Peyer's patch (tissue), 4 donors: Measurements from ENCODE around the gene CLEC2D. TPM values are rescaled to one million over a fixed set of nuclear protein-coding genes. Genes with fewer than 3 reads are reported as not detected.
A peak's percentile ranks its signal among the peaks of the same experiment; 100 is the strongest.
"Not testable (repeated sequence)": the region's sequence is repeated elsewhere in the genome, so short reads cannot be mapped to it uniquely, and the experiment has no call there.

ENCODE experiments used
- DNase-seq, 3 donors: peaks; one replicate each; pipeline ENCODE4 v3.0.0-alpha.2; 2017 to 2019
- H3K27ac ChIP-seq, 4 donors: fragments of 200-600 bp; sonication (generic); one replicate each; pipeline ENCODE4 v1.5.1; 2016 to 2019
- H3K27me3 ChIP-seq, 2 donors: fragments of 200-600 bp; sonication (generic); one replicate each; pipeline ENCODE4 v1.5.1; 2019
- H3K36me3 ChIP-seq, 3 donors: fragments of 200-600 bp; sonication (generic); one replicate each; pipeline ENCODE4 v1.5.1; 2016 to 2019
- H3K4me1 ChIP-seq, 4 donors: fragments of 200-600 bp; sonication (generic); one replicate each; pipeline ENCODE4 v1.5.1; 2016 to 2019
- H3K4me3 ChIP-seq, 4 donors: fragments of 200-600 bp; sonication (generic); 1 replicate in 3 of 4; 2 replicates in 1 of 4; pipeline ENCODE4 v1.5.1; 2016 to 2019; ENCODE audit warnings: mild to moderate bottlenecking in 1 of 4
- H3K9me3 ChIP-seq, 4 donors: fragments of 200-600 bp; sonication (generic); one replicate each; pipeline ENCODE4 v1.5.1; 2016 to 2019; ENCODE audit warnings: mild to moderate bottlenecking in 1 of 4
- POLR2A ChIP-seq, 2 donors: fragments of 450-650 bp; IDR thresholded peaks; one replicate each; pipeline ENCODE4 v1.5.1; 2017; ENCODE audit warnings: antibody characterized with exemption in 2 of 2, mild to moderate bottlenecking in 2 of 2, moderate library complexity in 2 of 2
- total RNA-seq, 4 donors: library from RNA; depleted of rRNA; stranded (reverse); fragments of >200 nt; gene quantifications; one replicate each; pipeline ENCODE4 v1.1.0, GENCODE V29; 2016
- TF ChIP-seq, protein P1 (sequence below), 6 experiments: fragments of 450-650 bp in 4 of 6; fragments of 200-600 bp in 2 of 6; sonication (generic) in 1 of 6; IDR thresholded peaks; one replicate each; pipeline ENCODE4 v1.5.1; 2017 to 2019; ENCODE audit warnings: antibody characterized with exemption in 6 of 6, mild to moderate bottlenecking in 3 of 6, moderate library complexity in 1 of 6

CLEC2D gene
- total RNA-seq, 4 donors from 2014 or later = 6.4 to 140 (median 12.1) TPM

- TF ChIP-seq, protein P1, sequence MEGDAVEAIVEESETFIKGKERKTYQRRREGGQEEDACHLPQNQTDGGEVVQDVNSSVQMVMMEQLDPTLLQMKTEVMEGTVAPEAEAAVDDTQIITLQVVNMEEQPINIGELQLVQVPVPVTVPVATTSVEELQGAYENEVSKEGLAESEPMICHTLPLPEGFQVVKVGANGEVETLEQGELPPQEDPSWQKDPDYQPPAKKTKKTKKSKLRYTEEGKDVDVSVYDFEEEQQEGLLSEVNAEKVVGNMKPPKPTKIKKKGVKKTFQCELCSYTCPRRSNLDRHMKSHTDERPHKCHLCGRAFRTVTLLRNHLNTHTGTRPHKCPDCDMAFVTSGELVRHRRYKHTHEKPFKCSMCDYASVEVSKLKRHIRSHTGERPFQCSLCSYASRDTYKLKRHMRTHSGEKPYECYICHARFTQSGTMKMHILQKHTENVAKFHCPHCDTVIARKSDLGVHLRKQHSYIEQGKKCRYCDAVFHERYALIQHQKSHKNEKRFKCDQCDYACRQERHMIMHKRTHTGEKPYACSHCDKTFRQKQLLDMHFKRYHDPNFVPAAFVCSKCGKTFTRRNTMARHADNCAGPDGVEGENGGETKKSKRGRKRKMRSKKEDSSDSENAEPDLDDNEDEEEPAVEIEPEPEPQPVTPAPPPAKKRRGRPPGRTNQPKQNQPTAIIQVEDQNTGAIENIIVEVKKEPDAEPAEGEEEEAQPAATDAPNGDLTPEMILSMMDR (IDR thresholded peaks at IDR 0.05) = no peak
- no peak for TF ChIP-seq POLR2A (IDR thresholded peaks at IDR 0.05)
- no peaks in the 10 kb centered on the region for H3K4me1 ChIP-seq
- H3K27ac ChIP-seq = peak overlapping the region; percentile 28 to 78 (median 60)
These were observed 61.9 kb downstream of the CLEC2D start for GRCh38 chr12:9731393-9731792.

DNA sequence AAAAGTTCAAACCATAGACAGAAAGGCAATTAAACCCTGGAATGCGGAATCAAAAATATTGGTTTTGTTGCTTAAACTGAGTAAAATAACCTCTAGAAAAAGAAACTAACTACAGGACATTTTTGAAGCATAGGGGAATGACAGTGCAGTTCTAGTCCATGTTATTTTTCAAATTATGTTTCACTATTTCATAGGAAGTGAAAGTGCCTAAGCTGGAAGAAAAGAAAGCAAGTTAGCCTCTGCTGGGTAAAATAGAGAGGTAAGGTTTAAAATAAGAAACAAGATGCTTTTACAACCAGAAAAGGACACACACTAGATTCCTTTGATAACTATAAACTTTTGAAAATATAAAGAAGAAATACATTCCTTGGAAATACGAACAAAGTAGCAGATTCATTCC, 62.3 kb downstream of the CLEC2D start:
- TF ChIP-seq POLR2A (IDR thresholded peaks at IDR 0.05) = no peak
- TF ChIP-seq, protein P1 (IDR thresholded peaks at IDR 0.05) = no peak
- Histone ChIP-seq H3K27ac (peak overlapping the region; percentile 29 to 78 (median 60)), H3K4me1 (no peaks in the 10 kb centered on the region), H3K27me3 (no peaks in the 10 kb centered on the region), H3K36me3 (no peaks in the 10 kb centered on the region), H3K4me3 (peak overlapping the region in 2 of 4 donors; percentile 19 to 26), H3K9me3 (no peaks in the 10 kb centered on the region)
- DNase-seq = no peak

More at GRCh38 chr12:9731393-9731792, 61.9 kb downstream of the CLEC2D start:
- Histone ChIP-seq H3K9me3 (no peaks in the 10 kb centered on the region), H3K36me3 (no peaks in the 10 kb centered on the region), H3K4me3 (peak overlapping the region in 2 of 4 donors; percentile 7 to 26), H3K27me3 (no peaks in the 10 kb centered on the region)
- DNase-seq = no peak

DNA sequence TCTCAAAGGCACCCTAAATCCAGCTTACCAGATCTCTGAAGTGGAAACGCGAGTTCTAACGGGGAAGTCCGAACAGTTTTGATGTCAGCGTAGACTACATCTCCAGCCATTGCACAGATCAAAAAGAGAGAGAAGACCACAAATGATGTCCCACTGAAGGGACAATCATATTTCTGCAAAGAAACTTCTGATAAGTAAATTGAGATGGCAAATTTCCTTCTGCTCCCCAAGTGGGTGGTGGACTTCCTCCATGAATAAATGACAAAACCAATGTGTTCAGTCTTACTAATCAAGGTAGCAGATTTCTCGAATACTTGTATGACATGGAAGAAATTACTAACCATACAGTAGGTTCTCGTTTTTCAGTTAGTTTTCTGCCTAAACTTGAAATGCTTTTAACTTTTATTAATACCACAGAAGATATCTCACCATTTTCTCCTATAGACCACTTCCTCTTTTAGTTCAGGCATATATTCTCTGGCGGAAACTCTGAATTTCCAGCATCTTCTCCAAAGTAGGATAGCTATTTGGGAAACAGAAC, 63.5 kb downstream of the CLEC2D start, which contains the start of gene CLECL1:
TSS of gene CLECL1 (minus strand) at position 177 of the 541 bp plus-strand sequence.
- no peaks in the 10 kb centered on the region for H3K36me3 ChIP-seq
- peak within 1 kb of the TSS in 3 of 4 donors; percentile 29 to 78 (median 69) for H3K27ac ChIP-seq
- no peaks in the 10 kb centered on the region for H3K27me3 ChIP-seq
- DNase-seq = no peak
- H3K4me3 ChIP-seq = peak within 1 kb of the TSS in 2 of 4 donors; percentile 19 to 26
- TF ChIP-seq, protein P1 (IDR thresholded peaks at IDR 0.05) = no peak
- no peak for TF ChIP-seq POLR2A (IDR thresholded peaks at IDR 0.05)
- H3K4me1 ChIP-seq = peaks cover 0 to 3% (median 0%) of the 10 kb centered on the region in 4 donors
- H3K9me3 ChIP-seq = no peaks in the 10 kb centered on the region

DNA sequence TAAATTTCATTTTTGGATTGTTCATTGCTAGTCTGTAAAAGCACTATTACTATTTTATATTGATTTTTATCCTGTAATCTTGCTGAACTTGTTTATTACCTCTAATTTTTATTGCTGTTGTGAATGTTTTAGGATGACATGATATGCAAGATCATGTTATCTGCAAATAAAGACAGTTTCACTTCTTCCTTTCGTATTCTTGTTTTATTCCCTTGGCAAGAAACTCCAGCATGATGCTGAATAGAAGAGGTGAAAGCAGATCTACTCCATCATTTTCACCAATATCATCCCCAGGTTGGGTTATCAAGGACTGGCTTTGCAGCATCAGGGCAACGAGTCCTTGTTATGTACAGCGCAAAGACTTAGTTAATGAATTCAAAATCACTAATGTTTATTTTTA, 66.1 kb downstream of the CLEC2D start:
- H3K4me1 ChIP-seq = peaks cover 0 to 3% (median 0%) of the 10 kb centered on the region in 4 donors

DNA sequence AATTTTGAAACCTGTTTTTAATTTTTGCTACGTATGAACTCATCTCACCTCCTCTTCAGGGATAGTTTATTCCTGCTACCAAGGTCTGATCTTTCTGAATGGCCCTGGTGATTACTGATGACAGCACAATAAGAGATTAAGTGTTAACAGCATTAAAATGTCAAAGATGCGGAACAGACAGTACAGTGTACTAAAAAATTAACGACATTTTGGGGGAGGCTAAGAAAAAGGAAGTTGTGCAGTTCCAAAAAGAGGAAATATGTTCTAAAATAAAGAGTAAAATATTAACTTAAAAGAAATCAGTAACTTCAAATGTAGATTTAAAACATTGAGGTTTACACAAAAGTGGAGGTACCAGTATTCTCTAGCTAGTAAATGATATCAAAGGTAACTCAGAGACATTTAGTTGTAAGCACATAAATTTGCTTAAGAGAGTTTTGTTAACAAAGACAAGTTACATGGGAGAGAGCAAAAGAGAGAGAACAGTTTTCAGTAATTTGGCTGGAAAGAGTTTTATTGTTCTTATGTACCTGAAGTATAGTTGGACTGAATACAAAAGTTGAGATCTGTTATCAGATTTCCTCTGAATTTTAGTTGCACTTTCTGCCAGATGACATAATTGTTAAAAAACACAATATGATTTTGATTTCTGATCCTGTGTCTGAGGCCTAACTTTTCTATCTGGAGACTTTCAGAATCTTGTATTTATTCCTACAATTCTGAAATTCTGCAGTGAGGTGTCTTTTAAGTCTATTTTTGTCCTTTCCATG, 67.6 kb downstream of the CLEC2D start:
- Histone ChIP-seq H3K4me3 (no peak overlapping the region), H3K36me3 (no peaks in the 10 kb centered on the region), H3K27ac (peak overlapping the region; percentile 13 to 64 (median 56)), H3K4me1 (peaks cover 0 to 5% (median 0%) of the 10 kb centered on the region in 4 donors), H3K27me3 (no peaks in the 10 kb centered on the region), H3K9me3 (no peaks in the 10 kb centered on the region)
- TF ChIP-seq, protein P1 (IDR thresholded peaks at IDR 0.05) = no peak
- no peak for TF ChIP-seq POLR2A (IDR thresholded peaks at IDR 0.05)
- DNase-seq = no peak

More for the DNA sequence above, 66.1 kb downstream of the CLEC2D start:
- Histone ChIP-seq H3K9me3 (no peaks in the 10 kb centered on the region), H3K36me3 (no peaks in the 10 kb centered on the region), H3K27me3 (no peaks in the 10 kb centered on the region), H3K4me3 (no peak overlapping the region), H3K27ac (peak overlapping the region in 1 of 4 donors; percentile 56)
- TF ChIP-seq, protein P1 (IDR thresholded peaks at IDR 0.05) = no peak
- no peak for TF ChIP-seq POLR2A (IDR thresholded peaks at IDR 0.05)
- no peak for DNase-seq

DNA sequence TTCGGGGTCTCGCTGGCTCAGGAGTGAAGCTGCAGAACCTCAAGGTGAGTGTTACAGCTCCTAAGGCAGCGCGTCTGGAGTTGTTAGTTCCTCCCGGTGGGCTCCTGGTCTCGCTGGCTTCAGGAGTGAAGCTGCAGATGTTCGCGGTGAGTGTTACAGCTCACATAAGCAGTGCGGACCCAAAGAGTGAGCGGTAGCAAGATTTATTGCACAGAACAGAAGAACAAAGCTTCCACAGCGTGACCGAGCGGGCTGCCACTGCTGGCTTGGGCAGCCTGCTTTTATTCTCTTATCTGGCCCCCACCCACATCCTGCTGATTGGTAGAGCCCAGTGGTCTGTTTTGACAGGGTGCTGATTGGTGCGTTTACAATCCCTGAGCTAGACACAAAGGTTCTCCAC, 69.4 kb downstream of the CLEC2D start:
- peak overlapping the region in 1 of 4 donors; percentile 71 for H3K27ac ChIP-seq
- H3K4me1 ChIP-seq = peaks cover 0 to 16% (median 2%) of the 10 kb centered on the region in 4 donors
- H3K27me3 ChIP-seq, H3K4me3 ChIP-seq, H3K9me3 ChIP-seq, H3K36me3 ChIP-seq, DNase-seq: not testable (repeated sequence)
